HepG2 (cell line): ENCODE measurements around the gene ST3GAL4. TPM values are rescaled to one million over a fixed set of nuclear protein-coding genes. Genes with fewer than 3 reads are reported as not detected.

Experiments used
- ATF7-NPFF ChIP-seq: sonication (generic); formaldehyde crosslinking; IDR thresholded peaks from 2 replicates; pipeline ENCODE4 v1.8.1; 2023; ENCODE audit warnings: mild to moderate bottlenecking, low read depth, missing genetic modification reagents, moderate library complexity
- KDM2A ChIP-seq: sonication (generic); formaldehyde crosslinking; IDR thresholded peaks from 2 replicates; pipeline ENCODE4 v1.4.0; 2020; ENCODE audit warnings: low read depth, missing genetic modification reagents, borderline replicate concordance
- MTA1 ChIP-seq: sonication (generic); formaldehyde crosslinking; IDR thresholded peaks from 2 replicates; pipeline ENCODE4 v1.4.0; 2020; ENCODE audit warnings: missing genetic modification reagents, mild to moderate bottlenecking, borderline replicate concordance
- MYPOP ChIP-seq: sonication (generic); formaldehyde crosslinking; IDR thresholded peaks from 2 replicates; pipeline ENCODE4 v1.8.1; 2023; ENCODE audit warnings: mild to moderate bottlenecking, moderate library complexity, missing genetic modification reagents
- NFE2 ChIP-seq: sonication (generic); formaldehyde crosslinking; IDR thresholded peaks from 2 replicates; pipeline ENCODE4 v1.4.0; 2020; ENCODE audit warnings: missing genetic modification reagents
- NFIB ChIP-seq: sonication (generic); formaldehyde crosslinking; IDR thresholded peaks from 2 replicates; pipeline ENCODE4 v1.9.0; 2021; ENCODE audit warnings: missing genetic modification reagents, mild to moderate bottlenecking, borderline replicate concordance
- RBM39 ChIP-seq: fragments of 200-400 bp; formaldehyde crosslinking; IDR thresholded peaks from one replicate; pipeline ENCODE4 v1.6.1; 2018; ENCODE audit warnings: antibody characterized with exemption, mild to moderate bottlenecking, low read depth, low read length; ENCODE audit not compliant: poor library complexity, severe bottlenecking
- RNF2 ChIP-seq: fragments of 450-650 bp; conservative IDR thresholded peaks from 2 replicates; pipeline ENCODE4 v1.6.1; 2016; ENCODE audit warnings: low read depth
- SNAPC4 ChIP-seq: sonication (generic); formaldehyde crosslinking; IDR thresholded peaks from 2 replicates; pipeline ENCODE4 v1.4.0; 2020; ENCODE audit warnings: mild to moderate bottlenecking, missing genetic modification reagents
- YY1 ChIP-seq: IDR thresholded peaks from 2 replicates; pipeline ENCODE4 v1.6.1; 2011; ENCODE audit warnings: low read length, low read depth, moderate library complexity, mild to moderate bottlenecking; ENCODE audit not compliant: insufficient read depth, insufficient replicate concordance
- ZBTB1 ChIP-seq: sonication (generic); formaldehyde crosslinking; IDR thresholded peaks from 2 replicates; pipeline ENCODE4 v1.4.0; 2020; ENCODE audit warnings: missing genetic modification reagents, borderline replicate concordance
- ZBTB43 ChIP-seq: sonication (generic); formaldehyde crosslinking; conservative IDR thresholded peaks from 2 replicates; pipeline ENCODE4 v1.4.0; 2020; ENCODE audit warnings: missing genetic modification reagents
- ZNF235 ChIP-seq: sonication (generic); formaldehyde crosslinking; IDR thresholded peaks from 2 replicates; pipeline ENCODE4 v1.8.1; 2023; ENCODE audit warnings: mild to moderate bottlenecking, missing genetic modification reagents, borderline replicate concordance
- ZNF292 ChIP-seq: sonication (generic); formaldehyde crosslinking; IDR thresholded peaks from 2 replicates; pipeline ENCODE4 v1.8.1; 2022; ENCODE audit warnings: mild to moderate bottlenecking, low read depth, missing genetic modification reagents, borderline replicate concordance
- ZNF512B ChIP-seq: sonication (generic); formaldehyde crosslinking; IDR thresholded peaks from 2 replicates; pipeline ENCODE4 v1.5.1; 2020; ENCODE audit warnings: missing genetic modification reagents, mild to moderate bottlenecking, borderline replicate concordance
- ZNF691 ChIP-seq: sonication (generic); formaldehyde crosslinking; IDR thresholded peaks from 2 replicates; pipeline ENCODE4 v1.4.0; 2020; ENCODE audit warnings: missing genetic modification reagents, low read depth, mild to moderate bottlenecking, borderline replicate concordance
- polyA plus RNA-seq, 8 experiments: library from polyadenylated mRNA; depleted of rRNA in 3 of 8; stranded (reverse) in 7 of 8; unstranded in 1 of 8; fragments of >200 nt; fragmentation: Illumina TruSeq in 4 of 8; extraction: Trizol in 4 of 8; gene quantifications; 2 replicates each; pipeline versions ENCODE4 v1.2.1 to v1.2.3, GENCODE V29; 2011 to 2016; ENCODE audit warnings: low read depth in 4 of 8, missing spikeins in 1 of 8, mixed read lengths in 1 of 8; ENCODE audit not compliant: insufficient read depth in 1 of 8
- total RNA-seq, 5 experiments: library from RNA; depleted of rRNA; stranded (reverse); fragments of >200 nt; fragmentation: Illumina TruSeq; extraction: Trizol; gene quantifications; 2 replicates each; pipeline ENCODE4 v1.2.3, GENCODE V29; 2016; ENCODE audit warnings: low read depth in 1 of 5

The ST3GAL4 gene
- total and polyA plus RNA-seq, 2 of the 13 experiments (the other 11 are each of a cell fraction or from before 2014, with no cell fraction given), result 9.1 to 13.3 TPM

GRCh38 chr11:126440792-126441514 is 85.5 kb downstream of the ST3GAL4 start (continued):
- TF ChIP-seq SNAPC4 (CRISPR knock-in tag) (no peak), KDM2A (CRISPR knock-in tag) (peak; percentile 67; the same call in 1 of the 2 replicates), MYPOP (no peak), ZNF235 (CRISPR knock-in tag) (no peak), MTA1 (no peak), ZNF691 (CRISPR knock-in tag) (peak; percentile 15; the same call in 1 of the 2 replicates), RNF2 (no peak), NFE2 (CRISPR knock-in tag) (no peak), ATF7-NPFF (no peak), YY1 (no peak), ZNF292 (CRISPR knock-in tag) (no peak), ZNF512B (CRISPR knock-in tag) (no peak), RBM39 (no peak), ZBTB1 (CRISPR knock-in tag) (no peak), NFIB (CRISPR knock-in tag) (no peak), ZBTB43 (CRISPR knock-in tag) (no peak)
